Stimulated activated naive CD8-positive, alpha-beta T cell treated with anti-CD3 and anti-CD28 coated beads, Interleukin-15, amount 100 ng/mL, for 72 hours (primary cell): ENCODE data around the gene FLT3.
A peak's percentile ranks its signal among the peaks of the same experiment; 100 is the strongest.

Source experiments
- ATAC-seq: fragments of 150-1000 bp; cut with Tn5 transposase; 2 replicates; pipeline ENCODE4 v1.10.0; 2021; ENCODE audit warnings: mild to moderate bottlenecking, moderate library complexity
- DNase-seq, 2 donors: peaks; one replicate each; pipeline ENCODE4 v3.0.0; 2021 to 2022
- H3K27ac Mint-ChIP-seq, 2 donors: one replicate each; pipeline ENCODE4 v1.8.0; 2022; ENCODE audit warnings: mild to moderate bottlenecking in 2 of 2, mixed read lengths in 2 of 2, moderate library complexity in 2 of 2
- H3K27me3 Mint-ChIP-seq: one replicate; pipeline ENCODE4 v1.8.0; 2022; ENCODE audit warnings: mixed read lengths
- H3K4me1 Mint-ChIP-seq: one replicate; pipeline ENCODE4 v1.8.0; 2022; ENCODE audit warnings: mild to moderate bottlenecking, mixed read lengths
- H3K4me3 Mint-ChIP-seq, 2 donors: one replicate each; pipeline ENCODE4 v1.8.0; 2022; ENCODE audit warnings: mild to moderate bottlenecking in 2 of 2, mixed read lengths in 2 of 2, moderate library complexity in 1 of 2
- H3K9me3 Mint-ChIP-seq, 2 donors: one replicate each; pipeline ENCODE4 v1.8.0; 2022; ENCODE audit warnings: mixed read lengths in 2 of 2

Gene FLT3

GRCh38 chr13:27978301-27978968 lies 121.9 kb downstream of the FLT3 start:
- ATAC-seq, result no peak
- Mint-ChIP-seq H3K4me1 (peaks cover 38% of the 10 kb centered on the region), H3K27me3 (peaks cover 100% of the 10 kb centered on the region), H3K27ac (no peak overlapping the region), H3K4me3 (no peak overlapping the region), H3K9me3 (no peaks in the 10 kb centered on the region)
- no peak for DNase-seq

GRCh38 chr13:27977476-27978300 lies 122.7 kb downstream of the FLT3 start:
- DNase-seq, result no peak
- H3K4me3 Mint-ChIP-seq, result no peak overlapping the region
- peaks cover 38% of the 10 kb centered on the region for H3K4me1 Mint-ChIP-seq
- peaks cover 99% of the 10 kb centered on the region for H3K27me3 Mint-ChIP-seq
- no peak for ATAC-seq
- no peak overlapping the region for H3K27ac Mint-ChIP-seq
- no peaks in the 10 kb centered on the region for H3K9me3 Mint-ChIP-seq

- H3K9me3 Mint-ChIP-seq, result no peaks in the 10 kb centered on the region
- no peak overlapping the region for H3K27ac Mint-ChIP-seq
- no peak overlapping the region for H3K4me3 Mint-ChIP-seq
- peaks cover 38% of the 10 kb centered on the region for H3K4me1 Mint-ChIP-seq
- ATAC-seq (no peak), DNase-seq (no peak)
- peaks cover 99% of the 10 kb centered on the region for H3K27me3 Mint-ChIP-seq
These were observed 123.8 kb downstream of the FLT3 start for GRCh38 chr13:27976362-27977091.

GRCh38 chr13:27975564-27976361 lies 124.6 kb downstream of the FLT3 start:
- Mint-ChIP-seq H3K27me3 (peaks cover 99% of the 10 kb centered on the region), H3K9me3 (no peaks in the 10 kb centered on the region), H3K4me1 (peaks cover 39% of the 10 kb centered on the region), H3K4me3 (peak overlapping the region; percentile 22 to 24), H3K27ac (no peak overlapping the region)
- DNase-seq, result no peak
- ATAC-seq, result no peak

GRCh38 chr13:27973961-27974662 lies 126.3 kb downstream of the FLT3 start:
- Mint-ChIP-seq H3K9me3 (no peaks in the 10 kb centered on the region), H3K27me3 (peaks cover 99% of the 10 kb centered on the region), H3K4me3 (no peak overlapping the region), H3K4me1 (peaks cover 43% of the 10 kb centered on the region), H3K27ac (no peak overlapping the region)
- DNase-seq (no peak), ATAC-seq (no peak)

GRCh38 chr13:27973291-27973690 lies 127.1 kb downstream of the FLT3 start:
- Mint-ChIP-seq H3K27ac (no peak overlapping the region), H3K9me3 (no peaks in the 10 kb centered on the region), H3K4me1 (peaks cover 41% of the 10 kb centered on the region), H3K4me3 (no peak overlapping the region), H3K27me3 (peaks cover 99% of the 10 kb centered on the region)
- DNase-seq, result no peak
- no peak for ATAC-seq

- DNase-seq (no peak), ATAC-seq (no peak)
- H3K4me3 Mint-ChIP-seq, result no peak overlapping the region
- no peaks in the 10 kb centered on the region for H3K9me3 Mint-ChIP-seq
- peaks cover 99% of the 10 kb centered on the region for H3K27me3 Mint-ChIP-seq
- H3K4me1 Mint-ChIP-seq, result peaks cover 44% of the 10 kb centered on the region
- peak overlapping the region in 1 of 2 donors; percentile 30 for H3K27ac Mint-ChIP-seq
These were observed 127.9 kb downstream of the FLT3 start for GRCh38 chr13:27972478-27972820.

- Mint-ChIP-seq H3K4me3 (no peak overlapping the region), H3K27ac (peak overlapping the region; percentile 19 to 30), H3K4me1 (peaks cover 48% of the 10 kb centered on the region), H3K9me3 (no peaks in the 10 kb centered on the region), H3K27me3 (peaks cover 99% of the 10 kb centered on the region)
- DNase-seq, result no peak
- no peak for ATAC-seq
These were observed 128.4 kb downstream of the FLT3 start for GRCh38 chr13:27971776-27972477.

- no peak overlapping the region for H3K4me3 Mint-ChIP-seq
- H3K27me3 Mint-ChIP-seq, result peaks cover 99% of the 10 kb centered on the region
- DNase-seq (no peak), ATAC-seq (no peak)
- H3K27ac Mint-ChIP-seq, result peak overlapping the region in 1 of 2 donors; percentile 71
- H3K9me3 Mint-ChIP-seq, result no peaks in the 10 kb centered on the region
- peaks cover 53% of the 10 kb centered on the region for H3K4me1 Mint-ChIP-seq
These were observed 129.1 kb downstream of the FLT3 start for GRCh38 chr13:27971236-27971645.

GRCh38 chr13:27970382-27971235 lies 129.8 kb downstream of the FLT3 start:
- H3K27me3 Mint-ChIP-seq, result peaks cover 99% of the 10 kb centered on the region
- no peak for ATAC-seq

GRCh38 chr13:27969866-27970229 lies 130.5 kb downstream of the FLT3 start:
- ATAC-seq (no peak), DNase-seq (no peak)
- no peak overlapping the region for H3K4me3 Mint-ChIP-seq
- H3K9me3 Mint-ChIP-seq, result no peaks in the 10 kb centered on the region
- H3K27ac Mint-ChIP-seq, result no peak overlapping the region
- peaks cover 99% of the 10 kb centered on the region for H3K27me3 Mint-ChIP-seq
- H3K4me1 Mint-ChIP-seq, result peaks cover 45% of the 10 kb centered on the region

More at GRCh38 chr13:27970382-27971235, 129.8 kb downstream of the FLT3 start:
- no peak for DNase-seq
- H3K27ac Mint-ChIP-seq, result no peak overlapping the region
- peaks cover 50% of the 10 kb centered on the region for H3K4me1 Mint-ChIP-seq
- peak overlapping the region in 1 of 2 donors; percentile 50 for H3K4me3 Mint-ChIP-seq
- no peaks in the 10 kb centered on the region for H3K9me3 Mint-ChIP-seq

GRCh38 chr13:27969082-27969865 lies 131.1 kb downstream of the FLT3 start, which contains the start of gene CDX2:
TSS of gene CDX2 (minus strand) at chr13:27969315. CDS start at chr13:27969006, 309 bp downstream.
- DNase-seq, result no peak
- H3K4me3 Mint-ChIP-seq, result peak within 1 kb of the TSS; percentile 55 to 62
- H3K27ac Mint-ChIP-seq, result peak within 1 kb of the TSS in 1 of 2 donors; percentile 95
- H3K9me3 Mint-ChIP-seq, result no peaks in the 10 kb centered on the region
- H3K4me1 Mint-ChIP-seq, result peaks cover 45% of the 10 kb centered on the region
- ATAC-seq, result no peak
- H3K27me3 Mint-ChIP-seq, result peaks cover 99% of the 10 kb centered on the region
